Uterus (tissue), 4 donors: Measurements from ENCODE around the gene SLC25A22. TPM values are rescaled to one million over a fixed set of nuclear protein-coding genes. Genes with fewer than 3 reads are reported as not detected.

Experiments used
- DNase-seq, 2 donors: peaks; one replicate each; pipeline ENCODE4 v3.0.0-alpha.2; 2019 to 2020
- H3K27ac ChIP-seq, 2 donors: fragments of 200-600 bp; sonication (generic); 1 replicate in 1 of 2; 2 replicates in 1 of 2; pipeline ENCODE4 v1.5.1; 2016 to 2018
- H3K27me3 ChIP-seq, 2 donors: fragments of 200-600 bp; sonication (generic); one replicate each; pipeline ENCODE4 v1.5.1; 2018 to 2019; ENCODE audit warnings: control low read depth in 1 of 2
- H3K36me3 ChIP-seq, 2 donors: fragments of 200-600 bp; sonication (generic); one replicate each; pipeline ENCODE4 v1.5.1; 2019; ENCODE audit warnings: control low read depth in 1 of 2
- H3K4me1 ChIP-seq, 2 donors: fragments of 200-600 bp; sonication (generic); one replicate each; pipeline ENCODE4 v1.5.1; 2018 to 2019; ENCODE audit warnings: control low read depth in 1 of 2
- H3K4me3 ChIP-seq, 2 donors: fragments of 200-600 bp; sonication (generic); 1 replicate in 1 of 2; 2 replicates in 1 of 2; pipeline ENCODE4 v1.5.1; 2018 to 2019; ENCODE audit warnings: mild to moderate bottlenecking in 1 of 2
- H3K9me3 ChIP-seq, 2 donors: fragments of 200-600 bp; sonication (generic); one replicate each; pipeline ENCODE4 v1.5.1; 2019; ENCODE audit warnings: control low read depth in 1 of 2
- POLR2A ChIP-seq, 2 donors: fragments of 450-650 bp; IDR thresholded peaks; one replicate each; pipeline ENCODE4 v1.6.1; 2016; ENCODE audit warnings: antibody characterized with exemption in 2 of 2, mild to moderate bottlenecking in 1 of 2, moderate library complexity in 1 of 2
- intact Hi-C: fragments of 100-400 bp; cut with DNase I; formaldehyde crosslinking; loops from one replicate; pipeline ENCODE4 v1.15.1; 2023; ENCODE audit warnings: low total_unique reads
- total RNA-seq, 4 donors: library from RNA; depleted of rRNA in 3 of 4; stranded (reverse); fragments of >200 nt in 3 of 4; gene quantifications; one replicate each; pipeline versions ENCODE4 v1.1.0 to v1.2.4, GENCODE V29; 2014 to 2023
- TF ChIP-seq, protein P1 (sequence below), 4 experiments: fragments of 200-600 bp in 2 of 4; fragments of 450-650 bp in 2 of 4; sonication (generic) in 2 of 4; IDR thresholded peaks; one replicate each; pipeline ENCODE4 v1.5.1; 2016 to 2019; ENCODE audit warnings: antibody characterized with exemption in 4 of 4, mild to moderate bottlenecking in 2 of 4, moderate library complexity in 1 of 4
- donor health status: DM: yes; HTN: yes; CAD: no.

Gene SLC25A22
- total RNA-seq, 4 donors from 2014 or later = 0.29 to 20.8 (median 5.4) TPM

DNA sequence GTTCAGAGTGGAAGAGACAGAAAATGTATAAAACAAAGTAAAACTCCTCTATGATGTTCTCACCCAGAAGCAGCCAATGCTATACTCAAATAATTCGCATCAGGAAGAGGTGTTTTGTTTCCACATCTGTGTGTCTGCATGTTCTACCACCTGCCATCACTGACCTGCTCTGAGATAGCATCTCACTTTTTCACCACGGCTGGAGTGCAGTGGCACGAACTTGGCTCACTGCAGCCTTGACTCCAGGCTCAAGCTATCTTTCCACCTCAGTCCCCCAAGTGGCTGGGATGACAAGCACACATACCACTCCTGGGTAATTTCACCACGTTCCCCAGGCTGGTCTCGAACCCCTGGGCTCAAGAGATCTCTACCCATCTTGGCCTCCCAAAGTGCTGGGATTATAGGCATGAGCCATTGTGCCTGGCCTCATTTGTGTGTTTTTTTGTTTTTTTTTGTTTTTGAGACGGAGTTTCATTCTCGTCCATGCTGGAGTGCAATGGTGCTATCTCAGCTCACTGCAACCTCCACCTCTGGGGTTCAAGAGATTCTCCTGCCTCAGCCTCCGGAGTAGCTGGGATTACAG, 36.5 kb downstream of the SLC25A22 start:
- Histone ChIP-seq H3K4me3 (no peak overlapping the region), H3K9me3 (no peaks in the 10 kb centered on the region), H3K27me3 (no peaks in the 10 kb centered on the region), H3K4me1 (no peaks in the 10 kb centered on the region), H3K36me3 (no peaks in the 10 kb centered on the region), H3K27ac (no peak overlapping the region)
- no peak for DNase-seq
- intact Hi-C loops = no loop called here
- no peak for TF ChIP-seq POLR2A (IDR thresholded peaks at IDR 0.05)
- TF ChIP-seq, protein P1, sequence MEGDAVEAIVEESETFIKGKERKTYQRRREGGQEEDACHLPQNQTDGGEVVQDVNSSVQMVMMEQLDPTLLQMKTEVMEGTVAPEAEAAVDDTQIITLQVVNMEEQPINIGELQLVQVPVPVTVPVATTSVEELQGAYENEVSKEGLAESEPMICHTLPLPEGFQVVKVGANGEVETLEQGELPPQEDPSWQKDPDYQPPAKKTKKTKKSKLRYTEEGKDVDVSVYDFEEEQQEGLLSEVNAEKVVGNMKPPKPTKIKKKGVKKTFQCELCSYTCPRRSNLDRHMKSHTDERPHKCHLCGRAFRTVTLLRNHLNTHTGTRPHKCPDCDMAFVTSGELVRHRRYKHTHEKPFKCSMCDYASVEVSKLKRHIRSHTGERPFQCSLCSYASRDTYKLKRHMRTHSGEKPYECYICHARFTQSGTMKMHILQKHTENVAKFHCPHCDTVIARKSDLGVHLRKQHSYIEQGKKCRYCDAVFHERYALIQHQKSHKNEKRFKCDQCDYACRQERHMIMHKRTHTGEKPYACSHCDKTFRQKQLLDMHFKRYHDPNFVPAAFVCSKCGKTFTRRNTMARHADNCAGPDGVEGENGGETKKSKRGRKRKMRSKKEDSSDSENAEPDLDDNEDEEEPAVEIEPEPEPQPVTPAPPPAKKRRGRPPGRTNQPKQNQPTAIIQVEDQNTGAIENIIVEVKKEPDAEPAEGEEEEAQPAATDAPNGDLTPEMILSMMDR (IDR thresholded peaks at IDR 0.05) = no peak

DNA sequence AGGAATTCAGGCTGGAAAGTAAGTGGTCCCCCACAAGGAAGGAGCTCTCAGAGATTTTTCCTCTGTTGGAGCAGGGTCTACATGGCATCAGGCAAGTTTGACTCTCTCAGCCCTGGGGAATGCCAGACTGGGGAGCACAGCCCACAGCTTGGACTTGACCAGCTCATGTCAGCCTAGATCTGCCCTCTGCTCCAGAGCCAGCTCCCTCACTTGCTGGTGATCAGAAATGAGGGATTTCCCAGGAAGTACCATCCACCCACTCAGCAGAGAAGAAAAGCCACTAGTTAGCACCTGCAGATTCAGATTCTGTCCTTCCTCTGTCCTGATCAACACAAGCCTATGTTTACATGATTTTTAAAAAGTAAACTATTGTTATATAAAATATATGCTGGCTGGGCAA, 37.8 kb downstream of the SLC25A22 start:
- H3K4me3 ChIP-seq = no peak overlapping the region
- H3K27me3 ChIP-seq = no peaks in the 10 kb centered on the region
- no peaks in the 10 kb centered on the region for H3K9me3 ChIP-seq
- H3K27ac ChIP-seq = no peak overlapping the region
- intact Hi-C loops = no loop called here
- no peaks in the 10 kb centered on the region for H3K4me1 ChIP-seq
- no peak for DNase-seq
- no peaks in the 10 kb centered on the region for H3K36me3 ChIP-seq
- no peak for TF ChIP-seq POLR2A (IDR thresholded peaks at IDR 0.05)
- TF ChIP-seq, protein P1 (IDR thresholded peaks at IDR 0.05) = no peak

DNA sequence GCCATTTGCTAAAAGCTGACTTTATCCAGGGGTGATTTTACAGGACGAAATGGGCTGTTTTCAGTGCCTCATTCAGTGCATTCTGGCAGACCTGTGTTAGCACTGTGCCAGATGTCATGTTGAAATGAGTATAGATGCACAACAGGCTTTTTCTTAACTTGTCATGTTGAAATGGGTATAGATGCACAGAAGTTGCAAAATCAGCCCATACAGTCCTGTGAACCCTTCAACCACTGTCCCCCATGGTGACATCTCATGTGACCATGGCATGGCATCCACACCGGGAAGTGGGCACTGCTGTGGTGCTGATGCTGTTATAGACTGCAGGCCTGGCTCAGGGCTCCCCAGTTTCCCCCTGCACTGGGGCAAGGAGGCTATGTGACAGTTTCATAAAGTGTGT, 48.4 kb downstream of the SLC25A22 start:
- intact Hi-C loops = no loop called here
- Histone ChIP-seq H3K27me3 (no peaks in the 10 kb centered on the region), H3K27ac (no peak overlapping the region), H3K4me1 (no peaks in the 10 kb centered on the region), H3K36me3 (no peaks in the 10 kb centered on the region), H3K4me3 (no peak overlapping the region), H3K9me3 (no peaks in the 10 kb centered on the region)
- no peak for DNase-seq
- TF ChIP-seq POLR2A (IDR thresholded peaks at IDR 0.05) = no peak
- TF ChIP-seq, protein P1 (IDR thresholded peaks at IDR 0.05) = no peak

DNA sequence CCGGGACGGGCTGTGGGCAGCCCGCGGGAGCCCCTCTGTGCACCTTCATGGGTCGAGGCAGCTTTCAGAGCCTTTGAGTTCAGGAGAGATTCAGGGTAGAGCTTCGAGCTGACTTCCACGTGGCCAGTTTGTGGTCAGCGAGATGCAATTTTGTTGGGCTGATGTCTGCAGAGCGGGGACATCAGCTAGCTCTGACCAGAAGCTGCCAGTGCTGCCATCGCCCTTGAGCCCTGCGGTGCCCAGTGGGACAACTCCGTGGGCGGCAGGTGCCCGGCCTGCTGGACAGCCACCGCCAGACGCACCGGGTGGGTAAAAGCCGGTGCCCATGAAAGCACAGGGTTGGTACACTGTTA, 50.1 kb downstream of the SLC25A22 start:
- TF ChIP-seq POLR2A (IDR thresholded peaks at IDR 0.05) = no peak
- TF ChIP-seq, protein P1 (IDR thresholded peaks at IDR 0.05) = no peak
- intact Hi-C loops = no loop called here
- Histone ChIP-seq H3K27ac (peak overlapping the region; percentile 59 to 74), H3K4me3 (peak overlapping the region; percentile 48 to 62), H3K4me1 (no peaks in the 10 kb centered on the region), H3K27me3 (no peaks in the 10 kb centered on the region), H3K9me3 (no peaks in the 10 kb centered on the region), H3K36me3 (no peaks in the 10 kb centered on the region)
- DNase-seq = no peak

DNA sequence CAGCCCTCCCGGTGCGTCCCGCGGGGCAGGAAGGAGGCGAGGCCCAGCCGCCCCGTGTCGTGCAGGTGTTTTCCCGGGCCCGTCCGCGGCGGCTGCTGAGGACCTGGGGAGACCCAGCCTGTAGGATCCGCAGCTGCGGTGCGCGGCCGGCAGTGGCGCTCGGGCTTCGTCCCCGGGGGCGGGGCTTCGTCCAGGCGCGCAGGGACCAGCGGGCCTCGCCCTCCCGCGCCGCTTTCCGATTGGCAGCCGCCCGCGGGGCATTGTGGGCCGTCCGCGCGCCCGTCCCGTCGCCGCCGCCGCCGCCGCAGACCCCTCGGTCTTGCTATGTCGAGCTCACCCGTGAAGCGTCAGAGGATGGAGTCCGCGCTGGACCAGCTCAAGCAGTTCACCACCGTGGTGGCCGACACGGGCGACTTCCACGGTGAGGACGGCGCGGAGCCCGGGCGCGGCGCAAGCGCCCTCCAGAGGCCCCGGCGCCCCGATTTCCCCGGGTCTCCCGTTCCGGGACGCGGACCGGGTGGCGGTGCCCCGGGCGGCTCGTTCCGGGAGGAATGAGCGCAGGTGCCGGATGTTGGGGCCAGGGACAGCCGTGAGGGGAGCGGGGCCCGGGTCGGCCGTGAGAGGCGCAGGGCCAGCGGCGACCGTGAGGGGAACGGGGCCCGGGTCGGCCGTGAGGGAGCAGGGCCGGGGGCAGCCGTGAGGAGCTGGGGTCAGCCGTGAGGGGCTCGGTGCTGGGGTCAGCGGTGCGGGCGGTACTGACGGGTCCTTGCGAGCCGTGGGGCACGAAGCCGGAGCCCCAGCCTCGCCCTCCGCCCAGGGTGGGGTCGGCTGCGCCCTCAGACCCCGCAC, 50.7 kb downstream of the SLC25A22 start, which contains the start of gene TALDO1:
Gene TALDO1, plus strand, starts transcription at position 307 of the 849 bp plus-strand sequence. Its CDS starts 18 bp downstream, at position 325.
- Histone ChIP-seq H3K27ac (peak within 1 kb of the TSS; percentile 59 to 74), H3K4me1 (no peaks in the 10 kb centered on the region), H3K9me3 (no peaks in the 10 kb centered on the region), H3K27me3 (no peaks in the 10 kb centered on the region), H3K36me3 (no peaks in the 10 kb centered on the region), H3K4me3 (peak within 1 kb of the TSS; percentile 48 to 62)
- DNase-seq = peak; percentile 86 to 91
- intact Hi-C loops = no loop called here
- peak in 1 of 2 donors; percentile 75 for TF ChIP-seq POLR2A (IDR thresholded peaks at IDR 0.05)
- TF ChIP-seq, protein P1 (IDR thresholded peaks at IDR 0.05) = peak in 3 of 4 experiments; percentile 44 to 51 (median 50)
